GM18909 (cell line): ENCODE measurements around the gene MFN2.
A peak's percentile ranks its signal among the peaks of the same experiment; 100 is the strongest.
"Not testable (repeated sequence)": the region's sequence is repeated elsewhere in the genome, so short reads cannot be mapped to it uniquely, and the experiment has no call there.

Experiments
- ATAC-seq: cut with Tn5 transposase; IDR thresholded peaks from one replicate; pipeline ENCODE4 v1.9.1; 2021; ENCODE audit warnings: mild to moderate bottlenecking; ENCODE audit not compliant: unreplicated experiment, poor library complexity

Gene MFN2

DNA sequence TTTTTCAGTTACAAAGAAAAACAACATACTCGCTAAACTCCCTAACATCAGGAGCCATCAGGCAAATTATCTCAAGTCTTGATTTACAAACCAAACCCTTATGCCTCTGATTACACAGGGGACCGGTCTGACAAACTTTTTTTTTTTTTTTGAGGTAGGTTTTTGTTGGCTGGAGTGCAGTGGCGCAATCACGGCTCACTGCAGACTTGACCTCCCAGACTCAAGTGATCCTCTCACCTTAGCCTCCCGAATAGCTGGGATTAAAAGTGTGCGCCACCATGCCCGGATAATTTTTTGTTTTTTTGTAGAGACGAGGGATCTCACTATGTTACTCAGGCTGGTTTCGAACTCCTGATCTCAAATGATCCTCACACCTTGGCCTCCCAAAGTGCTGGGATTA lies 35.3 kb downstream of the MFN2 start:
- no peak for ATAC-seq

DNA sequence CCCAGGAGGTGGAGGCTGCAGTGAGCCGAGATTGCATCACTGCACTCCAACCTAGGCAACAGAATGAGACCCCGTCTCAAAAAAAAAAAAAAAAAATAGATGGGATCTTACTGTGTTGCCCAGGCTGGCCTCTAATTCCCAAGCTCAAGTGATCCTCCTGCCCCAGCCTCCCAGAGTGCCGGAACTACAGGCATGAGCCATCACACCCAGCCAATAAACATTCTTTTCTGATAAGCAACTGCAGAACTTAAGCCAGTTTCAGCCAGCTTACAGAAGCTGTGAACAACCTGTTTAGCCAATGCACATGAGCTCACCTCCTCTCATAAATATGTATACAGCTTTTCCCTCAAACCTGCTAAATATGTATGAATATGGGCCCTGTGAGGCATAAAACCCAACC lies 35.9 kb downstream of the MFN2 start:
- no peak for ATAC-seq

DNA sequence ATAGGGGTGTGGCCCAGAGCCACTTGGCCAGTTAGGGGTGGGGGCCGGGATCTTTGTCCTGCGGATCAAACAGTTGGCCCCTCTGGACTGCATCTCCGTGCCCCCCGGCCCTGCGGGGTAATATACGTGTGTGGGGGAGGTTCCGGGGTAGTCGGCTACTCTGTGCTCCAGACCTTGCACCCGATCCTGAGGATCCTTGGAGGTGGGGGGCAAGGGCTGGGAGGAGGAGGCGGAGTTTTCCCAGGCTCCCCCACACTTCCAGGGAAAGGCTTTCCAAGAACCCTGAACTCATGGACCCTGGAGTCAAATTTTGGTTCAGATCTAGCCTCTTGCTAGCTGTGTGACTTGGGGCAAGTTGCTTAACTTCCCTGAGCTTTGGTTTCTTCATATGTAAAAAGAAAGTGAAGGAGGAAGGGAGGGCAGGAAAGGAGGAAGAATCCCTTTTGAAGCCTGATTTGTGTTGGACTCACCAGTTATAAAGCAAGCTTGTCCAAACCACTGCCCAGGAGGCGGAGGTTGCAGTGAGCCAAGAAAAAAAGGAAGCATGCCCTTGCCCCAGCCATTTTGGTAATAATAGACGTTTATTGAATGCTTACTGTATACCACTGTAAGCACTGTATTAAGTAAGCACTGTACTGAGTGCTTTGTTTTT lies 39.7 kb downstream of the MFN2 start:
- ATAC-seq, result no peak

DNA sequence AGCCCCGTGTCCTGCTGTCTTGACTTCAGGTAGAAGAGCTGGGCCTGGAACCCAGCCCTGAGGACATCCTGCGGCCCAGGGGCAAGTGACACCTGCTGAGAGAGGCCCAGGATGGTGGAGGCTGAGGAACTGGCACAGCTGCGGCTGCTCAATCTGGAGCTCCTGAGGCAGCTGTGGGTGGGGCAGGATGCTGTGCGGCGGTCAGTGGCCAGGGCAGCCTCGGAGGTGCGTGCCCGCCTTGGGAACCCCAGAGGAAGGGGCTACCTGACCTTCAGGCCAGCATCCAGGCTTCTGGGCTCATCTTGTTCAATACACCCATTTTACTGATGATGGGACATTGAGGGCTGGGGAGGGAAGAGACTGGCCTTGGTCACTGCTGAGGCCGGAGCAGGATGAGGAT lies 41.4 kb downstream of the MFN2 start:
- ATAC-seq, result no peak

DNA sequence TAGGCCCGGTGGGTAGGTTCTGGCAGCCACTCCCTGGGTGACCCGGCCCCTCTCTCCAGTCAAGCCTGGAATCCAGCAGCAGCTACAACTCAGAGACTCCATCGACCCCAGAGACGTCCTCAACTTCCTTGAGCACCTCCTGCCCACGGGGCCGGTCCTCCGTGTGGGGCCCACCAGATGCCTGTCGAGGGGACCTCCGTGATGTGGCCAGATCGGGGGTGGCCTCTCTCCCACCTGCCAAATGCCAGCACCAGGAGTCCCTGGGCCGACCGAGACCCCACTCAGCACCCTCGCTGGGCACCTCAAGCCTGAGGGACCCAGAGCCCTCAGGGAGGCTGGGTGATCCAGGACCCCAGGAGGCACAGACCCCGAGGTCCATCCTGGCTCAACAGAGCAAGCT lies 41.8 kb downstream of the MFN2 start:
- ATAC-seq, result no peak

DNA sequence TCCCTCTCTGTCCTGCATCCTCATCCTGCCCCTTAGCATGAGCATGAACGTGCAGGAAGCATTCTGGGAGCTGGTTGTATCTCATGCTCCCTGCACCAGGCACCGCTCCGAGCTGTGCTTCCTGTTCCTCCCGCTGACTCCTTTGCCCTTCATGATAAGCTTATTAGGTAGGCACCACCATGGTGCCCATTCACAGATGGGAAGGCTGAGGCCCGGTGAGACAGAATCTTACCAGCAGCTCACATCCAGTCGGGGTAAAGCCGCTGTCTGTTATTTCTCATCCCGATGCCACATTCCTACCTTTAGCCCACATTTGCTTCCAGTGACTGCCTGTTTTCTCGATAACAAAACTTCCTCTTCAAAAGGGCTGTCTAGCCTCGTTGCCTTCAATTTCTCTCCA lies 46.3 kb downstream of the MFN2 start:
- ATAC-seq, result no peak

DNA sequence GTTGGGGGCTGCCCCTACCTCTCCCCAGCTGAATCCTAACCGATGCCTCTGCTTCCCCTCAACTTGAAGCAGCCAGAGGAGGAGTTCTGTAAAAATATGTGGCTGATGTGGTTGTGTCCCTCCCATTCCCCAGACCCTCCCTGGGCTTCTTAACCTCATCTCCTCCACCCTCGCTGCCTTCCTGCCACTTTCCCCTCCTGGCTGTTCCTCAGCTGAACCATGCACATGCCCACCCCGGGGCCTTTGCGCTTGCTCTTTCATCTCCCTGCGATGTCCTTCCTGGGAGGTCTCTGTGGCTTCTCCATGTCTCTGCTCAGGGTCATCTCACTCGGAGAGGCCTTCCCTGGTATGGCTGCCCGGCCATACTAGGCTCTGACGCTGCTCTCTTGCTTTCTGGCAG lies 48.0 kb downstream of the MFN2 start:
- no peak for ATAC-seq

DNA sequence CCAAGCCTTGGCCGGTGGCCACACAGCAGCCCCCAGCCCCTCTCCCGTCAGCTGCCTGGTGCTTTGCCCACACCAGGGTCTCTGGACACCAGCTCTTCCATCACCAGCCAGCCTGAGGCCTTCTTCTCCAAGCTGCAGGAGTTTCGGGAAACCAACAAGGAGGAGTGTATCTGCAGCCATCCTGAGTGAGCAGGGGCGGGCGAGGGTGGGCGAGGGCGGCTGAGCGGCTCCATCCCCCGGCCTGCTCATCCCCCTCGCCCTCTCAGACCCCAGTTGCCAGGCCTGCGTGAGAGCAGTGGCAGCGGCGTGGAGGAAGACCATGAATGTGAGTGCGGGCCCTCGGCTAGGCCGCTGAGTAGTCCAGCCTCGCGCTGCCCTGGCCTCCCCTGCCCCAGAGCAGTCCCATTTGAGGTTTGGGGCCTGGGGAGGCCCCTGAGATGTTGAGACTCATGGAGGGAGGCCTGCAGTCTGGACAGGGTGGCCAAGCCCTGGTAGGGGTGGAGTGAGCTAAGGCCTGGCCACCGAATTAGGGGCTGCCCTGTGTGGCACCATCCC lies 48.8 kb downstream of the MFN2 start:
- ATAC-seq, result no peak

DNA sequence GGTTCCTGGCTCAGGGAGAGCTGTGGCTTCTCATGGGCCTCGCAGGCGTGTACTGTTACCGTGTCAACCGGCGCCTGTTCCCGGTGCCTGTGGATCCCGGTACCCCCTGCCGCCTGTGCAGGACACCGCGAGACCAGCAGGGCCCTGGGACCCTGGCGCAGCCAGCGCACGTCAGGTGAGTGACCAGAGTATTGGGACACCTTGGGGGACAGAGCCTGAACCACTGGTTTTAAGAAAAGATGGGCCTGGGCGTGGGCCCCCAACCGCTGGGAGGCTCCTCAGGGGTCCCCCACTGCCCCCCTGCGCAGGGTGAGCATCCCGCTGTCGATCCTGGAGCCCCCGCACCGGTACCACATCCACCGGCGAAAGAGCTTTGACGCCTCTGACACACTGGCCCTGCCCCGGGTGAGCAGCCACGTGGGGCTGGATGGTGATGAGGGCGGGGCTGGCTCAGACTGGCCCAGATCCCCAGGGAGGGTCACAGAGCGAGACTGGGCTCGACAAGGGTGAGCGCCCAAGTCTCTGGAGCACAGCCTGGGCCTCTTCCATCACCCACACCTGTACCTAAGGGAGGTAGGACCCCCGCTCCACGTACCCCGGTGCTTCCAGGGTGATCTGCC lies 49.6 kb downstream of the MFN2 start:
- ATAC-seq, result no peak

DNA sequence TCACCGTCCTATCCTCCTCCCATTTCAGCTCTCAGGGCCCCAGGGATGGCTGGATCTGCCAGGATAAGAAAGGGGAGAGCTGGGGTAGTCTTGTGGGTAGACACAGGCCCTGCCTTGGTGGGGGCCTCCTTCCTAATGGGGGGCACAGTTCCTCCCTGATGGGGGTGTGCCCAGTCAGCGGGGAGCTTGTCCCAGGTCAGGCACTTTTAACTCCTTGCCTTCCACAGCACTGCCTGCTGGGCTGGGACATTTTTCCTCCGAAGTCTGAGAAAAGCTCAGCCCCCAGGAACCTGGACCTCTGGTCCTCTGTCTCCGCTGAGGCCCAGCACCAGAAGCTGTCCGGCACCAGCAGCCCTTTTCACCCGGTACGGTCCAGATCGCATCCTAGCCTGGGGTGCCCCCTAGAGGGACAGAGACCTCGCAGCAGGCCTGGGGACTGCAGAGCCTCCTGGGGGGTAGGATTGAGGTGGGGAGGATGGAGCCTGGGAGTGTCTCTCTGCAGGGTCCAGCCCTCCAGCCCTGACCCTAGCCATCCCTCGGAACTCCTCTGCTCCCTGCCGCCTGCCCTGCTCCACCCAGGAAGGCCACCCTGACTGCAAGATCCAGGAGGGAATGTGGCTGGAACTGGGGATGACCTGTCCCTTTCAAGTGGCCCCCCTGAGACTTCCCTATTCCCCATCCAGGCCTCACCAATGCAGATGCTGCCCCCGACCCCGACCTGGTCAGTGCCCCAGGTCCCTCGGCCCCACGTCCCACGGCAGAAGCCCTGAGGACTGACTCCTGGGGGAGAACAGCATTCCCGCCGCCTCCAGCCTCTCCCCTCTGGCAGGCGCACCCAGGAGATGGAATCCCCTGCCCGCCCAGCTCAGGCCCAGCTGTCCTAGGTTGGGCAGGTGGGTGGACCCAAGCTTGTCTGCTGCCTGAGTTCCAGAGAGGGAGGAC lies 51.1 kb downstream of the MFN2 start:
- no peak for ATAC-seq

DNA sequence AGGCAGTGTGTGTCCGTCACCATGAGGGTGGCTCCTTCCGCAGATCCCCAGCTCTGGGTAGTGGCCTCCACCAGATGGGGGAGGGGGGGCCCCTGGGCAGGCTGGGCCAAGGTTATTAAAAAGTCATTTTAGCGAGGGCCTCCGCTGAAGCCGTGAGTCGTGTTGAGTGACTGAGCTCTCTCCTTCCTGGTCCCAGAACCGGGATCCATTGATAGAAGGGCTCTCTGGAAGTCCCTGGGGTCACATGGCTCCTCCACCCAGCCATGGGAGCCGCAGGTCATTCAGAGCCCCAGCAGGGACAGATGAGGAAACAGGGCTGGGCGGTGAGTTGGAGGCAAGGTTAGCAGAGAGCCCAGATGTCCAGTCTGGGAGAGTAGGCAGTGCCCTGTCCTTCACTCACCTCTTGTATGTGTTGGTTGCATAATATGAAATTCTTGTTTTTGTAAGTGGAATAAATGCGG lies 51.9 kb downstream of the MFN2 start:
- ATAC-seq, result no peak

DNA sequence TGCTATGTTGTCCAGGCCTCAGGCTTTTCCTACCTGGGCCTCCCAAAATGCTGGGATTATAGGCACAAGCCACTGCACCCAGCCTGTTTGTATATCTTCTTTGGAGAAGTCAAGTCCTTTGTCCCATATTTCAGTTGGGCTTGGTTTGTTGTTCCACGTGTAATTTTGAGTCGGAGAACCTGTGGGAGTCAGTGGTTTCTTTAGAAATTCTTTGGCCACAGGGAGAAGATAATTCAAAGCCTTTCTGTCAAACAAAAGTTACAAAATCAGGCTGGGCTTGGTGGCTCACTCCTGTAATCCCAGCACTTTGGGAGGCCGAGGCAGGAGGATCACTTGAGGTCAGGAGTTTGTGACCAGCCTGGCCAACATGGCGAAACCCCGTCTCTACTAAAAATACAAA lies 53.2 kb downstream of the MFN2 start:
- ATAC-seq, result not testable (repeated sequence)

DNA sequence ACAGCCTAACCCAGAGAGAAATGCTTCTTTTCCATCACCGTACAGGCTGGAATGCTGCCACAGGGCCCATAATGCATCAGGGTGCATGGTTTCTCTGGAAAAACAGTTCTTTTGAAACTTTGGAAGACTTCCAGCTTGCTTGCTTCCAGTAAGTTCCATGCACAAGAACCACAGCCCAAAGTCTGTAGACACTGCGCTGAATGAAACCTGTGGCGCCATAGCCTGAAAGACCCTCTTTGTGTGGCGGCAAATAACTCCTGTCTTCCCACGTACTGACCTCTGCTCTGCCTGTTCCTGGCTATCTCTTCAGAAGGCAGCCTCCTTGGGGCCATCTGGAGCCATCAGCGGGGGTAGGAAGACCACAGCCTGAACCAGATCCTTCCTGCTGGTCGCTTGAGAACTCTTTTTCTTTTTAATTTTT lies 54.1 kb downstream of the MFN2 start:
- ATAC-seq, result no peak

DNA sequence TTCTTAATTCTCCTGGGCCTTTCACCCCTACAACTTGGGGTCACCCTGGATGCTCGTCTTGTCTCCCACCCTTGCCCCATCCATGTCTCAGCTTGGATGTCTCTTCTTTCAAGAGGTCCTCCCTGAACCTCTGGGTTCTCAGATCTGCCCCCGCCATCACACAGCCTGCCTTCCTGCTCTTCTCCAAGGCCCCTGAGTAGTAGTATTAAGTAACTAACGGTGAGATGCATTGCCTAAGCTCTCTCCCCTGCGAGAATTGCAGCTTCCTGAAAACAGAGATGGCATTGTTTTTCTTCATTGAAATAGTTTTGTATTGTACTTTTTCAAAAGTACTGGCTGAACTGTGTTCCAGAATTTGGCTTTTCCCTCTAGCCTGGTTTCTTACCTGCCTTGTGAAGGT lies 55.1 kb downstream of the MFN2 start:
- no peak for ATAC-seq

DNA sequence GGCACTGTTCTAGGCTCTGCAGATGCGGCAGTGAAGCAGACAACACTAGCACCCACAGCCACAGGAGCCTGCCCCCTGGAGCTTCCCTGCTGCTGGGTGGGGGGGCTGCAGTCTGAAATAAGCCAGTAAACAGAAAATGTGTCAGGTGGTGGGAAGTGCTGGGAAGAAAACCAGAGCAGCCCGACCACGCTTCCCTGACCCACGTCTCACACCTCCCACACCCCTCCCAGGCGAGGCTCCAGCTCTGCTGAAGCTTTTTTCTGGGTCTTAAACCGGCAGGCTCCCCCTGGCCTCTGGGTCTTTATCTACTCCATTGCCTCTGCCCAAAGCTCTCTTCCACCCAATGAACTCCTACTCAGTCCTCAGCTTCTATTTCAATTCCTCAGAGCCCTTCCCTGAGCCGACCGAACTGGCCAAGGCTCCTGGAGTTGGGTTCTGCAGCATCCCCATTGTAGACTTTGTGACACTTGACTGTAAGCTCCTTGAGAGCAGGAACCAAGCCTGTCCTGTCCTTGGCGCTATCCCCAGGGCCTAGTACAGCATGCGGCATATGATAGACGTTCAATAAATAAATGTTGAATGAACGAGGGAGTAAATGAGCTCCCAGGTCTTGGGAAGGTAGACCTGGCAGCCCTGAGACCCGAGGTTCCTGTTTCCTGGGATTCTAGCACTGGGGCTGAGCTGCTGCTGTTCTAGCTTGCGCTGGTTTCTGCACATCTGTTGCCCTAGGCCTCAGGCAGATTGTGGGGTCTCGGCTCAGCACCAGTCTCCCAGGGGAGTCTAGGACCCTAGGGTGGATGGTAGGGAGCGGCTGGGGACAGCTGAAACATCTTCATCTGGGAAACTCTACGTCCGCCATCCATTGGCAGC lies 57.5 kb downstream of the MFN2 start:
- ATAC-seq, result no peak

DNA sequence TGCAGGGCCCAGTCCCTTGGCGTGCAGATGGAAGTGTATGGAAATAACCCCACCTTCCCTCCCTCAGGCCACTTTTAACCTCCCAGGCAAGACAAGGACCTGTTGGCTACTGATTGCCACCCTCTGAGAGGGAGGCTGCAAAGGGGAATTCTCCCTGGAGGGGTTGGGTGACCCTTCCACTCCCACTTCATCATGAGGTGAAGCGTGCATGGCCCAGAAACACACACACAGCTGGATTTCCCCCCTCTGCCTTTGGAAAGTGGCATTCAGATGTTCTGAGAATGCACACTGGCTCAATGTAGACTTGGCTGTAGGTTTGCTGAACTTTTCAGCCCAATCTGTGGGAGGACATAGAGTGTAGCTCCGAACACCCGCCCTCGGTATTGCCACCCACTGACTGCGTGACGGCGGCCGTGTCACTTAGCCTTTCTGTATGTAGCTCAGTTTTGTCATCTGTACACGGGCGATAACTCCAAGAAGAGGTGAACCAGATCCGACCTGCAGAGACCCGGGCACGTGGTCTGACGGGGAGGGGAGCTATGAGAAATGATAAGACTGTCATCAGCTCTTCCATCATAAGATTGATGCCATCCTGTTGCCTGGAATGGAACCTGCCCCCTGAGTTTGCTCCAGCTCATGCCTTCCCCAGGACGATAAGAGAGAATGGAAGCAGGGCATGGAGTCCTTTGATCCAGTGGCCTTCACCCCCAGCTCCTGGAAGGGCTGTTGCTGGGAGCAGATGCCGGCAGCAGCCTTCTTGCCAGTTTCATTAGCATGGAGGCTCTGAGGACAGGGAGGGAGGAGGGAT lies 58.3 kb downstream of the MFN2 start:
- no peak for ATAC-seq

DNA sequence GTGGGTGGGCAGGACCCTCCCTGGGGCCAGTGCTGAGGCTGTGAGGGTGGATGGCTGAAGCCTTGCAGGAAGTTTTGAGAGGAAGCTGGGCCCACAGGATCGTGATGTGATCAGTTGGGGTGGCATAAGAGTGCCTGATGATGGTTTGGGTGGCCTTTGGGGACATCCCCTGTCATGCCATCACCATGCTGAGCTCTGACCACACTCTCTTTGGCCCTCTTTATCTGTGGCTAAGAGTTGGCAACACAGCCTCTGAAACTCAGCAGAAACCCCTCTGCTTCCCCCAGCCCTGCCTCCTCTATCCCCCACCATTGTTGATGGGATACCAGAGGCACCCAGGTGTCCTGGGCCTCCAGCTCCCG lies 58.9 kb downstream of the MFN2 start:
- ATAC-seq, result no peak

DNA sequence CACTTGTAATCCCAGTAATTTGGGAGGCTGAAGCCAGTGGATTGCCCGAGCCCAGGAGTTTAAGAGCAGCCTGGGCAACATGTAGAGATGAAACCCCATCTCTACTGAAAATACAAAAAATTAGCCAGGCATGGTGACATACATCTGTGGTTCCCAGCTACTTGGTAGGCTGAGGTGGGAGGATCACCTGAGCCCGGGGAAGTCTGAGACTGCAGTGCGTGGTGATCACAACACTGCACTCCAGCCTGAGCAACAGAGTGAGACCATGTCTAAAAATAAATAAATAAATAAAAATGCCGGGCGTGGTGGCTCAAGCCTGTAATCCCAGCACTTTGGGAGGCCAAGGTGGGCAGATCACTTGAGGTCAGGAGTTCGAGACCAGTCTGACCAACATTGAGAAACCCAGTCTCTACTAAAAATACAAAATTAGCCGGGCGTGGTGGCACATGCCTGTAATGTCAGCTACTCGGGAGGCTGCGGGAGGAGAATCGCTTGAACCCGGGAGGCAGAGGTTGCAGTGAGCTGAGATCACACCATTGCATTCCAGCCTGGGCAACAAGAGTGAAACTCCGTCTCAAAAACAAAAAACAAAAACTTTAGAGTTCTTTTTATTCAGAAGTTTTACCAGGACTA lies 59.7 kb downstream of the MFN2 start:
- ATAC-seq, result peak; percentile 35
